Endothelial cell of umbilical vein (primary cell): Measurements from ENCODE around the gene MYD88. TPM values are rescaled to one million over a fixed set of nuclear protein-coding genes. Genes with fewer than 3 reads are reported as not detected.

Experiments
- BruUV-seq: library from RNA; stranded (reverse); fragments of 400-500 nt; replicated peaks from 2 replicates; lab custom pipeline; 2021; lab: Mats Ljungman, UMichigan
- CTCF ChIA-PET: fragments of 300-600, 350-600 bp; sonication (Branson Sonifier 250); formaldehyde crosslinking; loops from one replicate; lab custom pipeline; 2021; ENCODE audit warnings: antibody characterized with exemption, inconsistent platforms; lab: Charles Lee
- POLR2A ChIA-PET: fragments of 300-600, 350-600 bp; sonication (Branson Sonifier 250); formaldehyde crosslinking; loops from one replicate; lab custom pipeline; 2021; ENCODE audit warnings: antibody characterized with exemption, inconsistent platforms; lab: Charles Lee
- DNase-seq: peaks from one replicate; pipeline ENCODE4 v3.0.0-alpha.2; 2011; ENCODE audit warnings: low read depth, low spot score
- FAIRE-seq: peaks from 2 replicates; lab custom pipeline; 2011; peaks lifted over from hg19 to GRCh38; lab: Jason Lieb, UNC
- H2AFZ ChIP-seq: 2 replicates; pipeline ENCODE4 v1.6.0; 2012; ENCODE audit warnings: low read depth, low read length, control low read depth, inconsistent platforms
- H3K27ac ChIP-seq: 2 replicates; pipeline ENCODE4 v1.5.1; 2011; ENCODE audit warnings: low read depth, mild to moderate bottlenecking, control low read depth, low read length, moderate library complexity; ENCODE audit not compliant: insufficient read depth
- H3K27me3 ChIP-seq, 2 experiments: 2 replicates each; pipeline versions ENCODE4 v1.6.0 to v1.6.1; 2011; ENCODE audit warnings: low read length in 2 of 2, mixed read lengths in 1 of 2; ENCODE audit not compliant: control insufficient read depth in 2 of 2, insufficient read depth in 2 of 2
- H3K36me3 ChIP-seq, 2 experiments: 2 replicates in 1 of 2; 3 replicates in 1 of 2; pipeline ENCODE4 v1.5.1; 2011; ENCODE audit warnings: low read length in 2 of 2, mild to moderate bottlenecking in 1 of 2, moderate library complexity in 1 of 2; ENCODE audit not compliant: control insufficient read depth in 2 of 2, insufficient read depth in 2 of 2; ENCODE audit errors: extremely low read depth in 1 of 2
- H3K4me1 ChIP-seq: 3 replicates; pipeline ENCODE4 v1.5.1; 2011; ENCODE audit warnings: mild to moderate bottlenecking, low read length; ENCODE audit not compliant: control insufficient read depth, insufficient read depth; ENCODE audit errors: extremely low read depth
- H3K4me2 ChIP-seq: 2 replicates; pipeline ENCODE4 v1.6.1; 2011; ENCODE audit warnings: low read length, control low read depth, mixed read lengths; ENCODE audit not compliant: insufficient read depth
- H3K4me3 ChIP-seq, 3 experiments: fragments of 200-600 bp in 1 of 3; sonication (generic), shearing (Covaris generic) in 1 of 3; replicated peaks in 1 of 3; 2 replicates each; pipeline ENCODE4 v1.5.1; 2011 to 2016; ENCODE audit warnings: control low read depth in 3 of 3, low read length in 3 of 3, mild to moderate bottlenecking in 2 of 3, inconsistent platforms in 1 of 3, low read depth in 1 of 3, moderate library complexity in 1 of 3; ENCODE audit not compliant: insufficient read depth in 1 of 3
- H3K79me2 ChIP-seq: 2 replicates; pipeline ENCODE4 v1.6.0; 2012; ENCODE audit warnings: low read length, inconsistent platforms; ENCODE audit not compliant: control insufficient read depth, insufficient read depth
- H3K9ac ChIP-seq: replicated peaks from 2 replicates; pipeline ENCODE3; 2011; ENCODE audit warnings: low read length, control low read depth; ENCODE audit not compliant: insufficient read depth; ENCODE audit errors: extremely low read depth
- H3K9me1 ChIP-seq: replicated peaks from 3 replicates; pipeline ENCODE4 v1.6.0; 2011; ENCODE audit warnings: mild to moderate bottlenecking, low read length; ENCODE audit not compliant: control insufficient read depth, insufficient read depth; ENCODE audit errors: extremely low read depth
- H3K9me3 ChIP-seq: replicated peaks from 2 replicates; pipeline ENCODE4 v1.5.1; 2012; ENCODE audit warnings: low read length, inconsistent platforms; ENCODE audit not compliant: control insufficient read depth, insufficient read depth
- H4K20me1 ChIP-seq: replicated peaks from 2 replicates; pipeline ENCODE3; 2011; ENCODE audit warnings: mild to moderate bottlenecking, low read length; ENCODE audit not compliant: control insufficient read depth, insufficient read depth; ENCODE audit errors: extremely low read depth
- EZH2 ChIP-seq: IDR thresholded peaks from 2 replicates; pipeline ENCODE4 v1.6.1; 2012; ENCODE audit warnings: borderline replicate concordance, low read depth, mild to moderate bottlenecking, moderate library complexity, low read length, inconsistent platforms; ENCODE audit not compliant: severe bottlenecking
- FOS ChIP-seq: IDR thresholded peaks from 2 replicates; pipeline ENCODE4 v1.6.1; 2011; ENCODE audit warnings: mild to moderate bottlenecking, low read length, moderate library complexity, borderline replicate concordance; ENCODE audit not compliant: insufficient read depth
- JUN ChIP-seq: IDR thresholded peaks from 2 replicates; pipeline ENCODE4 v1.6.1; 2011; ENCODE audit warnings: borderline replicate concordance, low read depth; ENCODE audit not compliant: insufficient read length, insufficient read depth
- MYC ChIP-seq: IDR thresholded peaks from one replicate; pipeline ENCODE4 v1.6.1; 2011; ENCODE audit warnings: mild to moderate bottlenecking, low read depth, low read length
- POLR2A ChIP-seq: IDR thresholded peaks from 2 replicates; pipeline ENCODE4 v1.6.1; 2012; ENCODE audit warnings: low read depth, mild to moderate bottlenecking, control low read depth, low read length
- POLR2AphosphoS5 ChIP-seq: IDR thresholded peaks from 2 replicates; pipeline ENCODE4 v1.6.1; 2012; ENCODE audit warnings: low read depth, mild to moderate bottlenecking, control low read depth, low read length, moderate library complexity; ENCODE audit not compliant: insufficient read depth
- dilution Hi-C: fragments of 300-500 bp; cut with MboI; formaldehyde crosslinking; loops from one replicate; pipeline ENCODE4 v1.15.0; 2019; ENCODE audit warnings: low sequenced_read_pairs; ENCODE audit not compliant: extremely low pct_ligation_motif_present
- intact Hi-C: fragments of 100-400 bp; cut with micrococcal nuclease; formaldehyde crosslinking; loops from one replicate; pipeline ENCODE4 v1.10.0; 2022
- polyA plus RNA-seq, 4 experiments: library from polyadenylated mRNA; depleted of rRNA in 3 of 4; stranded (reverse) in 3 of 4; unstranded in 1 of 4; fragments of >200 nt; gene quantifications; 2 replicates each; pipeline versions ENCODE4 v1.2.1 to v1.2.3, GENCODE V29; 2011 to 2012; ENCODE audit warnings: missing spikeins in 1 of 4
- total RNA-seq: library from RNA; stranded (reverse); gene quantifications from 2 replicates; pipeline ENCODE4 v1.2.3, GENCODE V29; 2021
- TF ChIP-seq, protein P1 (sequence below): IDR thresholded peaks from 2 replicates; pipeline ENCODE4 v1.6.1; 2011; ENCODE audit not compliant: insufficient read depth, insufficient read length
- TF ChIP-seq, protein P2 (sequence below), 2 donors: IDR thresholded peaks; 1 replicate in 1 of 2; 2 replicates in 1 of 2; pipeline ENCODE4 v1.5.1; 2011; ENCODE audit warnings: low read length in 2 of 2, mild to moderate bottlenecking in 2 of 2, moderate library complexity in 2 of 2, control low read depth in 1 of 2, inconsistent platforms in 1 of 2, low read depth in 1 of 2; ENCODE audit not compliant: insufficient read depth in 1 of 2; ENCODE audit errors: extremely low read depth in 1 of 2

MYD88 gene
- total and polyA plus RNA-seq, 2 donors (not counting 3 experiments of a cell fraction or from before 2014, with no cell fraction given): 35.1 to 55.0 TPM

DNA sequence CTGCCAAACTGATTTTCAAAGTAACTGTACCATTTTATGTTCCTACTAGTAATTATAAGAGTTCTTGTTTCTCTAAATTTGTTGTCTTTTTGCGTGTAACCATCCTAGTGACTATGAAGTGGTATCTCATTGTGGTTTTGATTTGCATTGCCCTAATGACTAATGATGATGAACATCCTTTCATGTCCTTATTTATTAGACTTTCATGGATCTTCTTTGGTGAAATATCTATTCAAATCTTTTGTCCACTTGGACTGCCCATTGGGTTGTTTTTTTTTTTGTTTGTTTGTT lies 30.5 kb downstream of the MYD88 start:
- Histone ChIP-seq H3K27me3 (no peaks in the 10 kb centered on the region), H3K79me2 (peaks cover 66% of the 10 kb centered on the region), H3K9me1 (no peaks in the 10 kb centered on the region), H3K4me3 (no peak overlapping the region), H3K4me2 (no peak overlapping the region), H3K9ac (no peak overlapping the region), H4K20me1 (no peaks in the 10 kb centered on the region), H3K36me3 (no peaks in the 10 kb centered on the region), H3K9me3 (no peaks in the 10 kb centered on the region), H3K27ac (no peak overlapping the region), H3K4me1 (peaks cover 4% of the 10 kb centered on the region), H2AFZ (no peak overlapping the region)
- no peak for FAIRE-seq
- ChIA-PET CTCF (no interaction called here), POLR2A (interaction anchor here (0.7 kb wide), 1 partner anchor 129 kb away, joined by 3 read pairs; no protein-coding TSS in a partner anchor)
- no TSS peak for BruUV-seq
- dilution Hi-C loops: no loop called here
- TF ChIP-seq MYC (no peak), EZH2 (no peak), JUN (no peak), POLR2A (no peak), POLR2AphosphoS5 (no peak), FOS (no peak)
- TF ChIP-seq, protein P1, sequence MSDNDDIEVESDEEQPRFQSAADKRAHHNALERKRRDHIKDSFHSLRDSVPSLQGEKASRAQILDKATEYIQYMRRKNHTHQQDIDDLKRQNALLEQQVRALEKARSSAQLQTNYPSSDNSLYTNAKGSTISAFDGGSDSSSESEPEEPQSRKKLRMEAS: no peak
- TF ChIP-seq, protein P2, sequence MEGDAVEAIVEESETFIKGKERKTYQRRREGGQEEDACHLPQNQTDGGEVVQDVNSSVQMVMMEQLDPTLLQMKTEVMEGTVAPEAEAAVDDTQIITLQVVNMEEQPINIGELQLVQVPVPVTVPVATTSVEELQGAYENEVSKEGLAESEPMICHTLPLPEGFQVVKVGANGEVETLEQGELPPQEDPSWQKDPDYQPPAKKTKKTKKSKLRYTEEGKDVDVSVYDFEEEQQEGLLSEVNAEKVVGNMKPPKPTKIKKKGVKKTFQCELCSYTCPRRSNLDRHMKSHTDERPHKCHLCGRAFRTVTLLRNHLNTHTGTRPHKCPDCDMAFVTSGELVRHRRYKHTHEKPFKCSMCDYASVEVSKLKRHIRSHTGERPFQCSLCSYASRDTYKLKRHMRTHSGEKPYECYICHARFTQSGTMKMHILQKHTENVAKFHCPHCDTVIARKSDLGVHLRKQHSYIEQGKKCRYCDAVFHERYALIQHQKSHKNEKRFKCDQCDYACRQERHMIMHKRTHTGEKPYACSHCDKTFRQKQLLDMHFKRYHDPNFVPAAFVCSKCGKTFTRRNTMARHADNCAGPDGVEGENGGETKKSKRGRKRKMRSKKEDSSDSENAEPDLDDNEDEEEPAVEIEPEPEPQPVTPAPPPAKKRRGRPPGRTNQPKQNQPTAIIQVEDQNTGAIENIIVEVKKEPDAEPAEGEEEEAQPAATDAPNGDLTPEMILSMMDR (IDR thresholded peaks at IDR 0.05; ENCODE audit: extremely low read depth in 1 of 2, insufficient read depth in 1 of 2, low read depth in 1 of 2, low read length in 2 of 2): no peak
- intact Hi-C loops: no loop called here
- no peak for DNase-seq
